Ishikawa (cell line): Measurements from ENCODE around the gene SPATA7.

Source experiments
- CEBPB ChIP-seq: IDR thresholded peaks from 2 replicates; pipeline ENCODE4 v1.6.1; 2012
- CREB1 ChIP-seq: IDR thresholded peaks from 2 replicates; pipeline ENCODE4 v1.6.1; 2012; ENCODE audit warnings: low read depth
- EGR1 ChIP-seq: IDR thresholded peaks from 2 replicates; pipeline ENCODE4 v1.6.1; 2012
- EP300 ChIP-seq: IDR thresholded peaks from 2 replicates; pipeline ENCODE4 v1.6.1; 2012; ENCODE audit warnings: borderline replicate concordance
- FOXM1 ChIP-seq: IDR thresholded peaks from 2 replicates; pipeline ENCODE4 v1.6.1; 2012; ENCODE audit warnings: low read depth, borderline replicate concordance
- NFIC ChIP-seq: IDR thresholded peaks from 2 replicates; pipeline ENCODE4 v1.6.1; 2012
- RAD21 ChIP-seq: IDR thresholded peaks from 2 replicates; pipeline ENCODE4 v1.6.1; 2012; ENCODE audit warnings: low read depth
- TAF1 ChIP-seq: IDR thresholded peaks from 2 replicates; pipeline ENCODE4 v1.6.1; 2012; ENCODE audit warnings: low read depth, mild to moderate bottlenecking
- TCF12 ChIP-seq: IDR thresholded peaks from 2 replicates; pipeline ENCODE4 v1.6.1; 2012; ENCODE audit warnings: low read depth
- TEAD4 ChIP-seq: IDR thresholded peaks from 2 replicates; pipeline ENCODE4 v1.6.1; 2012
- YY1 ChIP-seq: IDR thresholded peaks from 2 replicates; pipeline ENCODE4 v1.6.1; 2012; ENCODE audit warnings: low read depth
- ZBTB7A ChIP-seq: IDR thresholded peaks from 2 replicates; pipeline ENCODE4 v1.6.1; 2012; ENCODE audit warnings: low read depth
- TF ChIP-seq, protein P1 (sequence below): IDR thresholded peaks from 2 replicates; pipeline ENCODE4 v1.6.1; 2012; ENCODE audit warnings: low read depth, mild to moderate bottlenecking
- TF ChIP-seq, protein P2 (sequence below): IDR thresholded peaks from 2 replicates; pipeline ENCODE4 v1.6.1; 2012
- TF ChIP-seq, protein P3 (sequence below): IDR thresholded peaks from 2 replicates; pipeline ENCODE4 v1.6.1; 2012

Gene SPATA7

DNA sequence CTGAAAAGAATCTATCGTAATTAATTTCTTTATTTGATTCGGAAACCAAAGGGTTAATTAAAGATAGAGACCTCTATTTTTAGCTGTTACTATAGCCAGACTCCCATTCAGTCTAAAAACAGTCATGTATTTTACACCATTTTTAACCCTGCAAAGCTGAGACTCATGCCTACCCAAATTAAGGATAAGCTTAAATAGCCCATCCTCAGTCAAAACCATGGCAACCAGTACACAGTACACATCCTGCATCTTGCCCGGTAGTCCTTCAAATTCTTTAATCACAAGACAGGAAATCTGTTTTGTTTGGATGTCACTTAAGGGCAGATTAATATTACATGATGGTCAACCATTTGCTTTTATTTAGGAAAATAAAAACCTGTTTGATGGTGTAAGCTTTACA lies 36.9 kb upstream of the SPATA7 start:
- TF ChIP-seq NFIC (no peak), ZBTB7A (no peak)
- TF ChIP-seq, protein P1, sequence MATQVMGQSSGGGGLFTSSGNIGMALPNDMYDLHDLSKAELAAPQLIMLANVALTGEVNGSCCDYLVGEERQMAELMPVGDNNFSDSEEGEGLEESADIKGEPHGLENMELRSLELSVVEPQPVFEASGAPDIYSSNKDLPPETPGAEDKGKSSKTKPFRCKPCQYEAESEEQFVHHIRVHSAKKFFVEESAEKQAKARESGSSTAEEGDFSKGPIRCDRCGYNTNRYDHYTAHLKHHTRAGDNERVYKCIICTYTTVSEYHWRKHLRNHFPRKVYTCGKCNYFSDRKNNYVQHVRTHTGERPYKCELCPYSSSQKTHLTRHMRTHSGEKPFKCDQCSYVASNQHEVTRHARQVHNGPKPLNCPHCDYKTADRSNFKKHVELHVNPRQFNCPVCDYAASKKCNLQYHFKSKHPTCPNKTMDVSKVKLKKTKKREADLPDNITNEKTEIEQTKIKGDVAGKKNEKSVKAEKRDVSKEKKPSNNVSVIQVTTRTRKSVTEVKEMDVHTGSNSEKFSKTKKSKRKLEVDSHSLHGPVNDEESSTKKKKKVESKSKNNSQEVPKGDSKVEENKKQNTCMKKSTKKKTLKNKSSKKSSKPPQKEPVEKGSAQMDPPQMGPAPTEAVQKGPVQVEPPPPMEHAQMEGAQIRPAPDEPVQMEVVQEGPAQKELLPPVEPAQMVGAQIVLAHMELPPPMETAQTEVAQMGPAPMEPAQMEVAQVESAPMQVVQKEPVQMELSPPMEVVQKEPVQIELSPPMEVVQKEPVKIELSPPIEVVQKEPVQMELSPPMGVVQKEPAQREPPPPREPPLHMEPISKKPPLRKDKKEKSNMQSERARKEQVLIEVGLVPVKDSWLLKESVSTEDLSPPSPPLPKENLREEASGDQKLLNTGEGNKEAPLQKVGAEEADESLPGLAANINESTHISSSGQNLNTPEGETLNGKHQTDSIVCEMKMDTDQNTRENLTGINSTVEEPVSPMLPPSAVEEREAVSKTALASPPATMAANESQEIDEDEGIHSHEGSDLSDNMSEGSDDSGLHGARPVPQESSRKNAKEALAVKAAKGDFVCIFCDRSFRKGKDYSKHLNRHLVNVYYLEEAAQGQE, result no peak

GRCh38 chr14:88351966-88352691 lies 33.3 kb upstream of the SPATA7 start:
- TF ChIP-seq TEAD4 (no peak), NFIC (no peak)

DNA sequence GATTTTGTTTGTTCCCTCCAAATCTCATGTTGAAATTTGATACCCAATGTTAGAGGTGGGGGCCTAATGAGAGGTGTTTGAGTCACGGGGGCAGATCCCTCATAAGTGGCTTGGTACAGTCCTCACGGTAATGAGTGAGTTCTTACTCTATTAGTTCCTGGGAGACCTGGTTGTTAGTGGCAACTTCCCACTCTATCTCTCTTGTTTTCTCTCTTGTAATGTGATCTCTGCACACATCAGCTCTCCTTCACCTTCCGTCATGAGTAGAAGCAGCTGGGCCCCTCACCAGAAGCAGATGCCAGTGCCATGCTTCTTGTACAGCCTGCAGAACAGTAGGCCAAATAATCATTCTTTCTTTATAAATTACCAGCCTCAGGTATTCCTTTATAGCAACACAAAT lies 32.8 kb upstream of the SPATA7 start:
- TF ChIP-seq RAD21 (no peak), NFIC (no peak), YY1 (no peak), TEAD4 (no peak), TAF1 (no peak), FOXM1 (no peak), EGR1 (no peak), CREB1 (no peak), ZBTB7A (no peak), TCF12 (no peak), EP300 (no peak), CEBPB (no peak)
- TF ChIP-seq, protein P2, sequence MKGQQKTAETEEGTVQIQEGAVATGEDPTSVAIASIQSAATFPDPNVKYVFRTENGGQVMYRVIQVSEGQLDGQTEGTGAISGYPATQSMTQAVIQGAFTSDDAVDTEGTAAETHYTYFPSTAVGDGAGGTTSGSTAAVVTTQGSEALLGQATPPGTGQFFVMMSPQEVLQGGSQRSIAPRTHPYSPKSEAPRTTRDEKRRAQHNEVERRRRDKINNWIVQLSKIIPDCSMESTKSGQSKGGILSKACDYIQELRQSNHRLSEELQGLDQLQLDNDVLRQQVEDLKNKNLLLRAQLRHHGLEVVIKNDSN, result no peak
- TF ChIP-seq, protein P3, sequence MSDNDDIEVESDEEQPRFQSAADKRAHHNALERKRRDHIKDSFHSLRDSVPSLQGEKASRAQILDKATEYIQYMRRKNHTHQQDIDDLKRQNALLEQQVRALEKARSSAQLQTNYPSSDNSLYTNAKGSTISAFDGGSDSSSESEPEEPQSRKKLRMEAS, result no peak
- TF ChIP-seq, protein P1, result no peak

GRCh38 chr14:88354358-88354757 lies 31.1 kb upstream of the SPATA7 start:
- TF ChIP-seq CREB1 (no peak), TCF12 (no peak), FOXM1 (no peak), RAD21 (no peak), CEBPB (no peak), NFIC (no peak), TEAD4 (no peak), TAF1 (no peak), YY1 (no peak)
- TF ChIP-seq, protein P2, result no peak

DNA sequence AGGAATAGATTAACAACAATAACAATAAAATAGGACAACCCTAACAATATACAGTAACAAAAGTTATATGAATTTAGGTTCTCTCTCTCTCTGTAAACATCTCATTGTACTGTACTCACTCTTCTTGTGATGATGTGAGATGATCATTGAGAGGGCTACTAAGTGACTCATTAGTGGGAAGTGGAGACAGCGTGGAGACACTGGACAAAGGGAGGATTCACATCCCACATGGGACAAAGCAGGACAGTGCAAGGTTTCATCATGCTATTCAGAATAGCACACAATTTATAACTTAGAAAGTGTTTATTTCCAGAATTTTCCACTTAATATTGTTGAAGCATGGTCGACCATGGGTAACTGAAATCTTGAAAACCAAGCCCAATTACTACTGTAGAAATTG lies 26.0 kb upstream of the SPATA7 start:
- TF ChIP-seq CEBPB, result no peak
- TF ChIP-seq, protein P1, result no peak
- no peak for TF ChIP-seq TAF1
- TF ChIP-seq CREB1, result no peak
- no peak for TF ChIP-seq RAD21
- no peak for TF ChIP-seq FOXM1
- TF ChIP-seq, protein P2, result no peak
- no peak for TF ChIP-seq YY1
- no peak for TF ChIP-seq EGR1
- TF ChIP-seq TEAD4, result no peak
- no peak for TF ChIP-seq ZBTB7A
- no peak for TF ChIP-seq TCF12
- TF ChIP-seq EP300, result no peak
- TF ChIP-seq NFIC, result no peak
- TF ChIP-seq, protein P3, result no peak
